Smooth muscle cell (in vitro differentiated cells): ENCODE data around the gene SERINC2. TPM values are rescaled to one million over a fixed set of nuclear protein-coding genes. Genes with fewer than 3 reads are reported as not detected.

Source experiments
- DNase-seq: peaks from one replicate; lab custom pipeline; 2025; ENCODE audit not compliant: unreplicated experiment; lab: John Stamatoyannopoulos, UW
- H2AFZ ChIP-seq: fragments of 200-600 bp; sonication (generic); 2 replicates; pipeline ENCODE4 v1.6.0; 2016; ENCODE audit warnings: antibody characterized with exemption, low read depth, mild to moderate bottlenecking
- H3F3A ChIP-seq: fragments of 200-600 bp; sonication (generic); 2 replicates; pipeline ENCODE4 v1.6.0; 2017; ENCODE audit warnings: antibody characterized with exemption, low read depth
- H3K27ac ChIP-seq: fragments of 200-600 bp; sonication (generic); 2 replicates; pipeline ENCODE4 v1.5.1; 2016; ENCODE audit warnings: low read depth, mild to moderate bottlenecking
- H3K27me3 ChIP-seq: fragments of 200-600 bp; sonication (generic); 2 replicates; pipeline ENCODE4 v1.6.1; 2016; ENCODE audit warnings: low read depth, mild to moderate bottlenecking
- H3K36me3 ChIP-seq: fragments of 200-600 bp; sonication (generic); 2 replicates; pipeline ENCODE4 v1.5.1; 2016; ENCODE audit warnings: low read depth
- H3K4me1 ChIP-seq: fragments of 200-600 bp; sonication (generic); 2 replicates; pipeline ENCODE4 v1.5.1; 2016; ENCODE audit warnings: low read depth
- H3K4me2 ChIP-seq: fragments of 200-600 bp; sonication (generic); 2 replicates; pipeline ENCODE4 v1.6.0; 2016; ENCODE audit warnings: mild to moderate bottlenecking
- H3K4me3 ChIP-seq: fragments of 200-600 bp; sonication (generic); 2 replicates; pipeline ENCODE4 v1.5.1; 2016; ENCODE audit warnings: mild to moderate bottlenecking
- H3K79me2 ChIP-seq: fragments of 200-600 bp; sonication (generic); 2 replicates; pipeline ENCODE4 v1.6.0; 2016; ENCODE audit warnings: low read depth, mild to moderate bottlenecking
- H3K9ac ChIP-seq: fragments of 200-600 bp; sonication (generic); 2 replicates; pipeline ENCODE4 v1.6.0; 2016; ENCODE audit warnings: low read depth
- H3K9me3 ChIP-seq: fragments of 200-600 bp; sonication (generic); replicated peaks from 2 replicates; pipeline ENCODE4 v1.5.1; 2016; ENCODE audit warnings: low read depth
- H4K20me1 ChIP-seq: fragments of 200-600 bp; sonication (generic); 2 replicates; pipeline ENCODE4 v1.6.0; 2016; ENCODE audit warnings: low read depth
- CTCF ChIP-seq: fragments of 200-600 bp; sonication (generic); IDR thresholded peaks from 2 replicates; pipeline ENCODE4 v1.5.1; 2017; ENCODE audit warnings: borderline replicate concordance, mild to moderate bottlenecking, antibody characterized with exemption; ENCODE audit not compliant: insufficient read depth, poor library complexity, severe bottlenecking
- WGBS: methylation state at CpG from one replicate; pipeline ENCODE4 v1.1.7; 2016; ENCODE audit warnings: low lambda C conversion rate; 5-methylcytosine and 5-hydroxymethylcytosine counted together
- polyA plus RNA-seq: library from polyadenylated mRNA; unstranded; fragments of >200 nt; fragmentation: Nextera tagmentation; extraction: Ambion mirVana; gene quantifications from 2 replicates; pipeline ENCODE4 v1.2.1, GENCODE V29; 2016
- total RNA-seq: library from RNA; depleted of rRNA; stranded (reverse); fragments of >200 nt; gene quantifications from 2 replicates; pipeline ENCODE4 v1.2.3, GENCODE V29; 2014

Gene SERINC2
- total and polyA plus RNA-seq, 2 experiments from 2014 or later = 31.6 to 41.3 TPM

- no peak overlapping the region for H3K4me2 ChIP-seq
- no peak for DNase-seq
- 91% methylated on average over 4 of the region's 4 CpGs for WGBS
- no peak overlapping the region for H3K27ac ChIP-seq
- H3K9me3 ChIP-seq = no peaks in the 10 kb centered on the region
- no peaks in the 10 kb centered on the region for H3K27me3 ChIP-seq
- H3F3A ChIP-seq = no peaks in the 10 kb centered on the region
- H3K9ac ChIP-seq = no peak overlapping the region
- no peak for TF ChIP-seq CTCF
- no peaks in the 10 kb centered on the region for H4K20me1 ChIP-seq
- H3K4me1 ChIP-seq = no peaks in the 10 kb centered on the region
- H3K4me3 ChIP-seq = no peak overlapping the region
- H2AFZ ChIP-seq = no peak overlapping the region
- no peaks in the 10 kb centered on the region for H3K79me2 ChIP-seq
- no peaks in the 10 kb centered on the region for H3K36me3 ChIP-seq
Measured at GRCh38 chr1:31442648-31442994, 29.6 kb downstream of the SERINC2 start.

GRCh38 chr1:31443673-31444072 is 30.7 kb downstream of the SERINC2 start:
- H3K79me2 ChIP-seq = no peaks in the 10 kb centered on the region
- H3K4me1 ChIP-seq = no peaks in the 10 kb centered on the region
- no peak overlapping the region for H3K9ac ChIP-seq
- no peak overlapping the region for H2AFZ ChIP-seq
- H3K4me2 ChIP-seq = no peak overlapping the region
- DNase-seq = no peak
- no peaks in the 10 kb centered on the region for H3K36me3 ChIP-seq
- 95% methylated on average over 1 of the region's 1 CpG for WGBS
- H3K27me3 ChIP-seq = no peaks in the 10 kb centered on the region
- H3K27ac ChIP-seq = no peak overlapping the region
- no peak overlapping the region for H3K4me3 ChIP-seq
- no peaks in the 10 kb centered on the region for H4K20me1 ChIP-seq
- H3F3A ChIP-seq = no peaks in the 10 kb centered on the region
- TF ChIP-seq CTCF = no peak
- no peaks in the 10 kb centered on the region for H3K9me3 ChIP-seq

GRCh38 chr1:31444725-31445448 is 31.9 kb downstream of the SERINC2 start:
- H3K4me2 ChIP-seq = no peak overlapping the region
- 82% methylated on average over 8 of the region's 8 CpGs for WGBS
- no peak overlapping the region for H3K4me3 ChIP-seq
- no peaks in the 10 kb centered on the region for H4K20me1 ChIP-seq
- no peaks in the 10 kb centered on the region for H3K9me3 ChIP-seq
- H3K4me1 ChIP-seq = no peaks in the 10 kb centered on the region
- no peaks in the 10 kb centered on the region for H3K36me3 ChIP-seq
- no peak overlapping the region for H2AFZ ChIP-seq
- TF ChIP-seq CTCF = no peak
- H3K9ac ChIP-seq = no peak overlapping the region
- no peaks in the 10 kb centered on the region for H3K27me3 ChIP-seq
- no peaks in the 10 kb centered on the region for H3K79me2 ChIP-seq
- no peaks in the 10 kb centered on the region for H3F3A ChIP-seq
- no peak for DNase-seq
- no peak overlapping the region for H3K27ac ChIP-seq

GRCh38 chr1:31445951-31446350 is 32.9 kb downstream of the SERINC2 start:
- no peak for DNase-seq
- H3K4me2 ChIP-seq = no peak overlapping the region
- H4K20me1 ChIP-seq = no peaks in the 10 kb centered on the region
- H3K9me3 ChIP-seq = no peaks in the 10 kb centered on the region
- 61% methylated on average over 3 of the region's 3 CpGs for WGBS
- no peak overlapping the region for H2AFZ ChIP-seq
- H3K4me3 ChIP-seq = no peak overlapping the region
- no peaks in the 10 kb centered on the region for H3K4me1 ChIP-seq
- no peak for TF ChIP-seq CTCF
- no peak overlapping the region for H3K27ac ChIP-seq
- no peaks in the 10 kb centered on the region for H3K36me3 ChIP-seq
- no peaks in the 10 kb centered on the region for H3F3A ChIP-seq
- no peaks in the 10 kb centered on the region for H3K27me3 ChIP-seq
- H3K79me2 ChIP-seq = no peaks in the 10 kb centered on the region
- no peak overlapping the region for H3K9ac ChIP-seq
